ENCODE data around the gene PHLDB3.

Gene PHLDB3

DNA sequence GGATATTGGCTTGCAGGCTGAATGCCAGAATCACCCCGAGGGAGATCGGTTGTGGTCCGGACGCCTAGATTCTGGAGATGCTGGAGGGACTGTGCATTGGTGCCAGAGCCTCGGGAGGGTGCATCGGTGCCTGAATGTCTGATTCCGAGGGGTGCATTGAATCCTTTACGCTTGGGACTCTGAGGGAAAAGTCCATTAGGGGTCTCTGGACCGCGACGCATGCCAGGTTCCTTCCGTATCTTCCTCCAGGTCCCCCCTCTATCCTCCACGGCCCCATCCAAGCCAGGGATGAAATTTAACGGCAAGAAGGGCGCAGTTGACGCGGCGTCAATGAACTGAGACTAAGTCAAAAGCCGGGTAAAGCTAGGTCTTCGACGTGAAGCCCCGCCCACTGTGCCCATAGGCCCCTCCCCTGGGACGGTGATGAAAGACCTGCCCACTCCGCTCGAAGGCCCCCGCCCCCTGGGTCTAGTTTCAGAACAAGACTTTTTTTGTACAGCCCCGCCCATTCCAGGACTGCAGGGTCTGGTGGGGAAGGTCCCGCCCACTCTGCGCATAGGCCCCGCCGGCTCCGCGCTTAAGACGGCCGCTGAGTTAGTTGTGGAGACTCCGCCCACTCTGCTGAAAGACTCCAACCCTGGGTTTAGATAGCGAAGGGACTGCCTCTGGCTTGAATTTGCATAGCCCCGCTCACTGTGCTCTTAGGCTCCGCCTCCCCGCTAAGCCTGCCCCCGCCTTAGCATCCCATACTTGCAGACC is 29.2 kb upstream of the PHLDB3 start:
- no peaks in the 10 kb centered on the region for H3K27me3 ChIP-seq
- TF ChIP-seq, protein P1, sequence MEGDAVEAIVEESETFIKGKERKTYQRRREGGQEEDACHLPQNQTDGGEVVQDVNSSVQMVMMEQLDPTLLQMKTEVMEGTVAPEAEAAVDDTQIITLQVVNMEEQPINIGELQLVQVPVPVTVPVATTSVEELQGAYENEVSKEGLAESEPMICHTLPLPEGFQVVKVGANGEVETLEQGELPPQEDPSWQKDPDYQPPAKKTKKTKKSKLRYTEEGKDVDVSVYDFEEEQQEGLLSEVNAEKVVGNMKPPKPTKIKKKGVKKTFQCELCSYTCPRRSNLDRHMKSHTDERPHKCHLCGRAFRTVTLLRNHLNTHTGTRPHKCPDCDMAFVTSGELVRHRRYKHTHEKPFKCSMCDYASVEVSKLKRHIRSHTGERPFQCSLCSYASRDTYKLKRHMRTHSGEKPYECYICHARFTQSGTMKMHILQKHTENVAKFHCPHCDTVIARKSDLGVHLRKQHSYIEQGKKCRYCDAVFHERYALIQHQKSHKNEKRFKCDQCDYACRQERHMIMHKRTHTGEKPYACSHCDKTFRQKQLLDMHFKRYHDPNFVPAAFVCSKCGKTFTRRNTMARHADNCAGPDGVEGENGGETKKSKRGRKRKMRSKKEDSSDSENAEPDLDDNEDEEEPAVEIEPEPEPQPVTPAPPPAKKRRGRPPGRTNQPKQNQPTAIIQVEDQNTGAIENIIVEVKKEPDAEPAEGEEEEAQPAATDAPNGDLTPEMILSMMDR (IDR thresholded peaks at IDR 0.05), result no peak
- H3K36me3 ChIP-seq, result peaks cover 16% of the 10 kb centered on the region
- peak overlapping the region; percentile 77 for H3K27ac ChIP-seq
- H3K4me3 ChIP-seq (ENCODE audit: low read depth in 1 of 2, low read length in 1 of 2), result peak overlapping the region; percentile 82 to 83
- peaks cover 18 to 21% of the 10 kb centered on the region in 2 experiments for H3K4me1 ChIP-seq (ENCODE audit: control insufficient read depth in 1 of 2, insufficient read depth in 1 of 2, low read depth in 1 of 2, low read length in 1 of 2)
- no peaks in the 10 kb centered on the region for H3K9me3 ChIP-seq

DNA sequence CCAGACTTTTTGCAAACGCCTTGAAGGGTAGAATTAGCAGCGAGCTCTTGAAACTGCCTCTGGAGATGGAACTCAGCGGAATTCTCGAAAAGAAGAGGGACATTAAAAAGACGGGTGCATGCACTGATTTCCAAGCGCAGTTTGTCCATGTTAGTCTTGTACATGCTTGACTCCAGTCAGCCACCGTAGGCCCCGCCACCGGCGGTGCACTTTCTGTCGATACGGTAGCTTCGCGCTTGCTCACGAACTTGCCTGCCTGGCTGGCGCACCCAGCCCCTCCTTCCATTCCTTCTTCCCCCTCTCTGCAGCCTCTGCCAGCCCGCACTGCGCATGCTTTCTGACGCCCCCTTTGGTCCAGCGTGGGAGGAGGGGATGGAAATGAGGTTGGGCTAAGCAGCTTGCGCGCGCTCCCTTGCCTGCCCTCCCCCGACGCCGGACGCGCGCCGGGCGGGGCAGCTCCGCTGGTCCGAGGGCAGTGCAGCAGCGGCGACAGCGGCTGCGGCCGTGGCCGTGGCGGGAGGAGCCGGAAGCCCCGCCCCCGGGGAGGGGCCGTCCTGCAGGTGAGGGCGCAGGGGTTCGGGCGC is 28.5 kb upstream of the PHLDB3 start, which contains the start of gene ZNF575:
ZNF575 (plus strand) TSS at position 227 of the 584 bp plus-strand sequence. CDS start 1,235 bp downstream, outside the sequence.
- Histone ChIP-seq H3K36me3 (peaks cover 9% of the 10 kb centered on the region), H3K4me1 (ENCODE audit: control insufficient read depth in 1 of 2, insufficient read depth in 1 of 2, low read depth in 1 of 2, low read length in 1 of 2) (peaks cover 18 to 21% of the 10 kb centered on the region in 2 experiments), H3K4me3 (ENCODE audit: low read depth in 1 of 2, low read length in 1 of 2) (peak within 1 kb of the TSS; percentile 82 to 83), H3K27ac (peak within 1 kb of the TSS; percentile 77), H3K27me3 (no peaks in the 10 kb centered on the region), H3K9me3 (no peaks in the 10 kb centered on the region)
- TF ChIP-seq, protein P1 (IDR thresholded peaks at IDR 0.05), result peak; percentile 25

DNA sequence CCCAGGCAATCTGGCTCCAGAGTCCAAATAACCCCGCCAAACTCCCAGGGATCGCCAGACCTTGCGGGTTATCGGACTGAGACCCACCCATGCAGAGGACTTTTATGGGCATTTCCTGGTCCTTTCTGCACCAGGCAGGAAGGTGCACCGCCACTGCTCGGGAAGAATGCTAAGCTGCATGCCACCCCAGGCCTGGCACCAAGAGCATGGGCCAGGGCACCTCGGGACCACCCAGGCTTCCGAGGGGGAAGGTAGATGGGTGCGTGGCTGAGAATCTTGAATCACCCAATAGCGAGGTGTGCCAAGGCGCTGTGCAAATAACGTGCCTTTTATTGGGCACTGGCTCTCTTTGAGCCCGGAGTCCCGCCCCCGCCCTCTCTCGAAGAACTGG is 28.0 kb upstream of the PHLDB3 start:
- Histone ChIP-seq H3K27me3 (no peaks in the 10 kb centered on the region), H3K36me3 (peaks cover 5% of the 10 kb centered on the region), H3K4me3 (ENCODE audit: low read depth in 1 of 2, low read length in 1 of 2) (peak overlapping the region; percentile 82 to 83), H3K27ac (peak overlapping the region; percentile 77), H3K4me1 (ENCODE audit: control insufficient read depth in 1 of 2, insufficient read depth in 1 of 2, low read depth in 1 of 2, low read length in 1 of 2) (peaks cover 18 to 21% of the 10 kb centered on the region in 2 experiments), H3K9me3 (no peaks in the 10 kb centered on the region)
- TF ChIP-seq, protein P1 (IDR thresholded peaks at IDR 0.05), result no peak

DNA sequence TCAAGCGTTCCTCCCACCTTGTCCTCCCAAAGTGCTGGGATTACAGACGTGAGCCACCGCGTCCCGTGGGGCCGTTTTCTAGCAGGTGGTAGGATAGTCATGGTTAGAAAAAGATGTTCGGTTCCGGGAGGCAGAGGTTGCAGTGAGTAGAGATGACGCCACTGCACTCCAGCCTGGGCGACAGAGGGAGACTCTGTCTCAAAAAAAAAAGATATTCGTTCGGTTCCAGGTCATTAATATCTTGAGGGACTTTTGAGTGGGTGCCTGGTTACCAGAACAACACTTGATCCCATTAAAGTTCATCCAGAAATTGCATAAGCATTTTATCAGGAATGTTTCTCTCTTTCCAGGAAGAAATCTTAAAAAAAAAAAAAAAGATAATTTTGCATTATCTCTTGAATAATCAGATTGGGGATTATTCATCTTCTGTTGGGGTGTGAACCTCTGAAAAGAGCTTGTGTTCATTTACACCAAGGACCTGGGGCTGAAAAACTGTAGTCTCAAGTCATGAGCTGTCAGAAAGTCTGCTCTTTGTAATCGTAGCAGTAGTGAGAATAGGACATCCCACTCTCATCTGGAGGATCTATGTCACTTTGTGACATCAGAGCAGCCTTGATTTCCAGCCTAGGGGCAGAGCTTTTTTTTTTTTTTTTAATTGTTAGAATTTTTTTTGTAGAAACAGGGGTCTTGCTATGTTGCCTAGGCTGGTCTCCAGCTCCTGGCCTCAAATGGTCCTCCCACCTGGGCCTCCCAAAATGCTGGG is 23.5 kb upstream of the PHLDB3 start:
- Histone ChIP-seq H3K4me3 (ENCODE audit: low read depth in 1 of 2, low read length in 1 of 2) (no peak overlapping the region), H3K36me3 (no peaks in the 10 kb centered on the region), H3K27ac (no peak overlapping the region), H3K4me1 (ENCODE audit: control insufficient read depth in 1 of 2, insufficient read depth in 1 of 2, low read depth in 1 of 2, low read length in 1 of 2) (peaks cover 39 to 41% of the 10 kb centered on the region in 2 experiments), H3K9me3 (no peaks in the 10 kb centered on the region), H3K27me3 (no peaks in the 10 kb centered on the region)
- TF ChIP-seq, protein P1 (IDR thresholded peaks at IDR 0.05), result no peak
